Tibial nerve (tissue), 3 donors: ENCODE measurements around the gene CDC14B.
"Not testable (repeated sequence)": the region's sequence is repeated elsewhere in the genome, so short reads cannot be mapped to it uniquely, and the experiment has no call there.

ENCODE experiments used
- POLR2A ChIP-seq, 2 donors: fragments of 450-650 bp; IDR thresholded peaks; one replicate each; pipeline ENCODE4 v1.6.1; 2017; ENCODE audit warnings: antibody characterized with exemption in 2 of 2, mild to moderate bottlenecking in 2 of 2, moderate library complexity in 2 of 2
- TF ChIP-seq, protein P1 (sequence below), 5 experiments: fragments of 200-600 bp in 3 of 5; fragments of 450-650 bp in 2 of 5; sonication (generic) in 3 of 5; IDR thresholded peaks; one replicate each; pipeline ENCODE4 v1.5.1; 2016 to 2019; ENCODE audit warnings: antibody characterized with exemption in 5 of 5, mild to moderate bottlenecking in 3 of 5, moderate library complexity in 2 of 5

DNA sequence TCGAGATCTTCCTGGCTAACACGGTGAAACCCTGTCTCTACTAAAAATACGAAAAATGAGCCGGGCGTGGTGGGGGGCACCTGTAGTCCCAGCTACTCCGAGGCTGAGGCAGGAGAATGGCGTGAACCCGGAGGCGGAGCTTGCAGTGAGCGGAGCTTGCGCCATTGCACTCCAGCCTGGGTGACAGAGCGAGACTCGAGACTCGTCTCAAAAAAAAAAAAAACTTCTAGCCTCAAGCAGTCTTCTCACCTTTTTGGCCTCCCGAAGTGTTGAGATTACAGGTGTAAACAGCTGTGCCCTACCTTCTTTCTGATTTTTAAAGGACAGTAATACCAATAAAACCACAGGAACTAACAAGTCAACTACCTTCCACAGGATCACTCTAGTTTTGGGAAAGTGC, 76.5 kb downstream of the CDC14B start:
- TF ChIP-seq, protein P1, sequence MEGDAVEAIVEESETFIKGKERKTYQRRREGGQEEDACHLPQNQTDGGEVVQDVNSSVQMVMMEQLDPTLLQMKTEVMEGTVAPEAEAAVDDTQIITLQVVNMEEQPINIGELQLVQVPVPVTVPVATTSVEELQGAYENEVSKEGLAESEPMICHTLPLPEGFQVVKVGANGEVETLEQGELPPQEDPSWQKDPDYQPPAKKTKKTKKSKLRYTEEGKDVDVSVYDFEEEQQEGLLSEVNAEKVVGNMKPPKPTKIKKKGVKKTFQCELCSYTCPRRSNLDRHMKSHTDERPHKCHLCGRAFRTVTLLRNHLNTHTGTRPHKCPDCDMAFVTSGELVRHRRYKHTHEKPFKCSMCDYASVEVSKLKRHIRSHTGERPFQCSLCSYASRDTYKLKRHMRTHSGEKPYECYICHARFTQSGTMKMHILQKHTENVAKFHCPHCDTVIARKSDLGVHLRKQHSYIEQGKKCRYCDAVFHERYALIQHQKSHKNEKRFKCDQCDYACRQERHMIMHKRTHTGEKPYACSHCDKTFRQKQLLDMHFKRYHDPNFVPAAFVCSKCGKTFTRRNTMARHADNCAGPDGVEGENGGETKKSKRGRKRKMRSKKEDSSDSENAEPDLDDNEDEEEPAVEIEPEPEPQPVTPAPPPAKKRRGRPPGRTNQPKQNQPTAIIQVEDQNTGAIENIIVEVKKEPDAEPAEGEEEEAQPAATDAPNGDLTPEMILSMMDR (IDR thresholded peaks at IDR 0.05), result not testable (repeated sequence)
- not testable (repeated sequence) for TF ChIP-seq POLR2A (IDR thresholded peaks at IDR 0.05)
